Stimulated activated CD4-positive, alpha-beta T cell treated with anti-CD3 and anti-CD28 coated beads, TNF-alpha, amount 100 ng/mL, for 4 hours (primary cell): ENCODE measurements around the gene KCNIP1.

Experiments used
- DNase-seq, 3 experiments: peaks; one replicate each; pipeline ENCODE4 v3.0.0-alpha.2; 2020; ENCODE audit warnings: low read depth in 3 of 3

KCNIP1 gene

GRCh38 chr5:170781946-170782345, 278.1 kb downstream of the KCNIP1 start:
- no peak for DNase-seq

- no peak for DNase-seq
Measured at GRCh38 chr5:170782438-170782837, 278.6 kb downstream of the KCNIP1 start.

GRCh38 chr5:170783498-170784247, 279.9 kb downstream of the KCNIP1 start, which contains the start of gene GABRP:
GABRP (plus strand) TSS chr5:170783725; CDS start chr5:170788616, 4,891 bp downstream.
- no peak for DNase-seq

- DNase-seq, result no peak
Measured at GRCh38 chr5:170785416-170785815, 281.6 kb downstream of the KCNIP1 start.
